Right lobe of liver (tissue), 4 donors: ENCODE results near the gene ATAD3A.

Experiments used
- CTCF ChIP-seq, 4 donors: fragments of 200-600 bp in 3 of 4; fragments of 450-650 bp in 1 of 4; IDR thresholded peaks; one replicate each; pipeline versions ENCODE4 v1.5.1 to v1.8.0; 2016 to 2022; ENCODE audit warnings: antibody characterized with exemption in 4 of 4, mild to moderate bottlenecking in 2 of 4
- POLR2A ChIP-seq: fragments of 450-650 bp; IDR thresholded peaks from one replicate; pipeline ENCODE4 v1.6.1; 2017; ENCODE audit warnings: antibody characterized with exemption, mild to moderate bottlenecking
- donor health status: DM: no; HTN: no; CAD: no.
- donor health status: DM: no; HTN: no; CAD: no.
- donor health status: DM: no; HTN: yes; CAD: no.

- TF ChIP-seq CTCF (IDR thresholded peaks at IDR 0.05), result no peak
- TF ChIP-seq POLR2A, result no peak
Observed at GRCh38 chr1:1547011-1547410, 35.0 kb downstream of the ATAD3A start.
